SW 1271 (cell line): ENCODE measurements around the gene RAP1GAP2.

Experiments used
- DNase-seq, 2 experiments: peaks; one replicate each; lab custom pipeline; 2025; lab: John Stamatoyannopoulos, UW

The RAP1GAP2 gene

GRCh38 chr17:2911035-2911754 lies 115.0 kb downstream of the RAP1GAP2 start:
- no peak for DNase-seq

- DNase-seq, result no peak
Measured at GRCh38 chr17:2911755-2912111, 115.5 kb downstream of the RAP1GAP2 start.

- no peak for DNase-seq
Measured at GRCh38 chr17:2912754-2913153, 116.5 kb downstream of the RAP1GAP2 start.

GRCh38 chr17:2916461-2916860 lies 120.2 kb downstream of the RAP1GAP2 start:
- no peak for DNase-seq

- no peak for DNase-seq
Measured at GRCh38 chr17:2921443-2921842, 125.2 kb downstream of the RAP1GAP2 start.

GRCh38 chr17:2924211-2924610 lies 128.0 kb downstream of the RAP1GAP2 start:
- DNase-seq, result no peak

- no peak for DNase-seq
Measured at GRCh38 chr17:2925011-2925410, 128.8 kb downstream of the RAP1GAP2 start.

GRCh38 chr17:2926019-2926650 lies 129.9 kb downstream of the RAP1GAP2 start:
- no peak for DNase-seq

- DNase-seq, result no peak
Measured at GRCh38 chr17:2928294-2928890, 132.2 kb downstream of the RAP1GAP2 start.

GRCh38 chr17:2929881-2930533 lies 133.8 kb downstream of the RAP1GAP2 start:
- peak in 1 of 2 experiments; percentile 7 for DNase-seq

- no peak for DNase-seq
Measured at GRCh38 chr17:2931876-2932275, 135.6 kb downstream of the RAP1GAP2 start.

- DNase-seq, result no peak
Measured at GRCh38 chr17:2932946-2933345, 136.7 kb downstream of the RAP1GAP2 start.

- no peak for DNase-seq
Measured at GRCh38 chr17:2933606-2934005, 137.4 kb downstream of the RAP1GAP2 start.

- DNase-seq, result no peak
Measured at GRCh38 chr17:2935632-2936031, 139.4 kb downstream of the RAP1GAP2 start.

GRCh38 chr17:2936351-2936750 lies 140.1 kb downstream of the RAP1GAP2 start:
- no peak for DNase-seq

GRCh38 chr17:2936771-2937321 lies 140.6 kb downstream of the RAP1GAP2 start:
- DNase-seq, result no peak

GRCh38 chr17:2937331-2938003 lies 141.2 kb downstream of the RAP1GAP2 start:
- DNase-seq, result no peak

GRCh38 chr17:2939714-2940351 lies 143.6 kb downstream of the RAP1GAP2 start:
- DNase-seq, result no peak

GRCh38 chr17:2940352-2940751 lies 144.1 kb downstream of the RAP1GAP2 start:
- no peak for DNase-seq

- no peak for DNase-seq
Measured at GRCh38 chr17:2943981-2944380, 147.7 kb downstream of the RAP1GAP2 start.

- no peak for DNase-seq
Measured at GRCh38 chr17:2945299-2945698, 149.1 kb downstream of the RAP1GAP2 start.

GRCh38 chr17:2946144-2946543 lies 149.9 kb downstream of the RAP1GAP2 start:
- no peak for DNase-seq
